Stimulated activated CD8-positive, alpha-beta memory T cell treated with anti-CD3 and anti-CD28 coated beads, Interleukin-15, amount 100 ng/mL, for 48 hours (primary cell): ENCODE results near the gene EPHB2.
A peak's percentile ranks its signal among the peaks of the same experiment; 100 is the strongest.
"Not testable (repeated sequence)": the region's sequence is repeated elsewhere in the genome, so short reads cannot be mapped to it uniquely, and the experiment has no call there.

ENCODE experiments used
- DNase-seq, 2 donors: peaks; one replicate each; pipeline ENCODE4 v3.0.0-alpha.2; 2020; ENCODE audit warnings: low read depth in 2 of 2

Gene EPHB2

DNA sequence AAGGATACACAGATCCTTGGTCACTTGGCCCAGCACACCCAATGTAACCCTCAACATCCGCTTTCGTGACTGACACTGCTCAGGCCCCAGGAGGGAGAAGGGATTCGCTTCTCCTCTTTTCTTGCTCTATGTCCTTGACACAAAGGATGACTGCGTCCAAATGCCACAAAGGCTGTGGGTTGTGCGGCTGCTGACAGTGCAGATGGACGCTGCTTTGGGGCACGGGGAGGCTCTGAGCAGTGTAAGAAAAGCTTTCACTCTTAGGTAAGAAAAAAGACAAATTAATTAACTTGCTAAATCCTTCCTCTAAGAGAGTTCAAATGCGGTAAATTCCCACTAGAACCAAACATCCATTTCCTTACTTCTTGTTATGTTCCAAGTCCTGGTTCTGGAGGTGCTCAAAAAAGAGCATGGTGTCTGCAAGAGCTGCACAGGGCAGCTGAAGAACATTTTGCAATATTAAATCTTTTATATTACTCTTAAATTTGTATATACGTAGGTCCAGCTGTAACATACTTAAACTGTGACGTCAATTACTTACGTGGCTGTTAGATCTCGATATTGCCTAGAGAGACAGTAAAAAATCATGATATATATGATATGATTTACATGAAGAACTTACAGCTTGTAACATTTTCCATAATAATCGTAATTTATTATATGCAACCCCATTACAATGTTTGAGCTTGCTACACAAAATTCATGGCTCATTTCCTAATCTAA, 19.4 kb upstream of the EPHB2 start:
- no peak for DNase-seq

DNA sequence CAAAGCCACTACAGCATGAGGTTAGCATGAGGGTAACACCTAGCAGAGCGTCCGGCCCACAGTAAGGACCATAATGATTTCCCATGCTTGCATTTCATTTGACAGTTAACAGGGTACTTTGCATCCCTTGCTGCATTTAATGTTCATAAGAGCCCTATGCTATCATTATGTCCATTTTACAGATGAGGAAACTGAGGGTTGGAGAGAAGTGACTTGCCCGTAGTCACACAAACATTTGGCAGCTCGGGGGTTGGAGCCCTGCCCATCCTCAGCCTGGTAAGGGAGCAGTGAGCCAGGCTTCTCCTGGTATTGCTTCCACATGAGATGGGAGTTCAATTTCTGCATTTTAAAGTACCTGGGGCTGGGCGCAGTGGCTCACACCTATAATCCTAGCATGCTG, 16.5 kb upstream of the EPHB2 start:
- no peak for DNase-seq

- DNase-seq = no peak
Observed at GRCh38 chr1:22696610-22697009, 14.0 kb upstream of the EPHB2 start.

DNA sequence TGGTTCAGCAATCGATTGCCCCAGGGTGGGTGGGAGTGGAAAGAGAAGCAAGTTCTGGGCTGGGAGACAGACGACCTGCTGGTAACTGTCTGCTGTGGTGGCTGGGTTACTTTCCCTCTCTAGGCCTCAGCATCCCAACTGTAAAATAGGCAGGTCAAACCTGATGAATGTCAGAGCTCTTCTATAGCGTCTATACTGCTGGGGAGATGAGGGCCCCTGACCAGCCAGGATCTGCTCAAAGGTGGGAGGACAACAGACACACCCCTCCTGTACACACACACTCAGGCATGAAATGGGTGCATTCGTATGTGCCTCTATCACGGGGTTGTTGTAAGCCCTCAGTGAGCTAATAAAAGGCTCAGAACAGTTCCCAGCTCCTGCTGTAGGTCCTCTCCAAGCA, 12.7 kb upstream of the EPHB2 start:
- DNase-seq = no peak

GRCh38 chr1:22699681-22700520, 10.7 kb upstream of the EPHB2 start:
- DNase-seq = no peak

DNA sequence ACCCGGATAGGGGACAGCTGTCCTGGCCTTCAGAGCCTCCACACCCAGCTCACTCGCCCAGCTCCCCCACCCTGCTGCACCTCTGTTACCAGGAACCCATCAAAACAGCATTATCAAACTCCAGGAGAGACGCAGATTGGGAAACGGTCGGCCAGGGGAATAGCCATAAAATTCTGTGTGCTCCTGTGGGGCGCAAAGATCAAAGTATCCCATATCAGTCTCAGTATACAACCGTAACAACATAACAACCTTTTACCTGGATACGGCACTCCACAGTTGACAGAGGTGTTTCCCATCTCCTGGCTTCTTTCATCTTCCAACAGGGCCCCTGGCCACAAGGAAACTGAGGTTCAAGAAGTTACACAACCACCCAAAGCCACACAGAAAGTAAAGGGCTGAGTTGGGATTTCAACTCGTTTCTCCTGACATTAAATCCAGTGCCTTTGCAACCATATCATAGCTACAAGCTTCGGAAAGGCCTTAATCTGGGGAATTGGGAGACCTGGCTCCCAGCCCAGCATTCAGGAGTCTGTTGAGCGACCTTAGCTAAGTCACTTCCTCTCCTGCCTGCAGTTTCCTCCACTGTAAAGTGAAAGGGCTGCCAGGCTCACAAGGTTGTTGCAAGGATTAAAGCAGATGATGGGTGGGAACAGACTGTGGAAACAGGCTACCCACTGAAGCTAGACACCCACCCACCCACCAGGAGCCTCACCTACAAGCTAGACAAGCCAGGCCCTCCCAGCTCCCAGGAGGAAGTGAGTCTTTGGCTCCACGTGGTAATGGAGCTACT, 8.1 kb upstream of the EPHB2 start:
- no peak for DNase-seq

GRCh38 chr1:22704440-22705067, 6.1 kb upstream of the EPHB2 start:
- peak; percentile 62 to 69 for DNase-seq

- no peak for DNase-seq
Observed at GRCh38 chr1:22705586-22705985, 5.1 kb upstream of the EPHB2 start.

DNA sequence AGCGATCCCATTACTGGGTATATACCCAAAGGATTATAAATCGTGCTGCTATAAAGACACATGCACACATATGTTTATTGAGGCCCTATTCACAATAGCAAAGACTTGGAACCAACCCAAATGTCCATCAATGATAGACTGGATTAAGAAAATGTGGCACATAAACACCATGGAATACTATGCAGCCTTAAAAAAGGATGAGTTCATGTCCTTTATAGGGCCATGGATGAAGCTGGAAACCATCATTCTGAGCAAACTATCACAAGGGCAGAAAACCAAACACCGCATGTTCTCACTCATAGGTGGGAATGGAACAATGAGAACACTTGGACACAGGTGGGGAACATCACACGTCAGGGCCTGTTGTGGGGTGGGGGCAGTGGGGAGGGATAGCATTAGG, 4.5 kb upstream of the EPHB2 start:
- not testable (repeated sequence) for DNase-seq

GRCh38 chr1:22708777-22709176, 1.9 kb upstream of the EPHB2 start:
- no peak for DNase-seq

- no peak for DNase-seq
Observed at GRCh38 chr1:22709227-22709626, 1.4 kb upstream of the EPHB2 start.

DNA sequence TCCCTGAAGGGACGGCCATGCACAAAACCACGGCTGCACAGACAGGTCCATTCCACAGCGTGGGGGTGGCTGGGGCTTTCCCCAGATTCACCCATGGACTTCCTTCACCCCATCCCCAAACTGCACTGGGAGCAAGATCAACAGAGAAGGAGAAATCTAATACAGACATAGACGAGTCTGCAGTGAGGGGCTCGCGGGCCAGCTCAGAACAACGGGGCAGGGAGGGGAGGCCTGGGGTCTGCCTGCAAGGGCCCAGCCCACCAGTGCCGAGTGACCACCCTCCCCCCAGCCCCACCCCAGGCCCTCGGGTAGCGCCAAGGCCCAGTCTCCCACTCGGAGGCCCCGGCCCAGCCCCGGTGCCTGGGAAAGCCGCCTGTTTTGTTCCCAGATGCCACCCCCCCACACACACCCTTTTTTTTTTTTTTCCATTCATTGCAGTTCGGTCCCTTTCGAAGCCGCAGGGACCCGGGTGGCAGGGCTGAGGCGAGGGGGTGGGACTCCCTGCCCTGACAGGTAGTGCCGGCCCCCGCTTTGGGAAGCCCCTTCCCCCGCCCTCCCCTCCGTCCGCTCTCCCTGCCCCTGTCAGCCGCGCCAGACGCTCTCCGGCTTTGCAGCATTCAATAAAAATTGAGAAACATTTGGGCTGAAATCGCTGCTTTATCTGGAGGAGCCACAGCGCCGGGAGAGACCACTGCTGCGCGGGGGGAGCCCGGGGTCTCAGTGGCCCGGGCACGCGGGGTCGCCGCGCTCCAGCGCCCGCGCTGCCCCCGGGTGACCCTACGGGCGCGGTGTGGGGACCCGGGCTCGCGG, 543 bp upstream of the EPHB2 start:
- DNase-seq = peak in 1 of 2 donors; percentile 11

- no peak for DNase-seq
Observed at GRCh38 chr1:22711071-22711470, 432 bp downstream of the EPHB2 start.

DNA sequence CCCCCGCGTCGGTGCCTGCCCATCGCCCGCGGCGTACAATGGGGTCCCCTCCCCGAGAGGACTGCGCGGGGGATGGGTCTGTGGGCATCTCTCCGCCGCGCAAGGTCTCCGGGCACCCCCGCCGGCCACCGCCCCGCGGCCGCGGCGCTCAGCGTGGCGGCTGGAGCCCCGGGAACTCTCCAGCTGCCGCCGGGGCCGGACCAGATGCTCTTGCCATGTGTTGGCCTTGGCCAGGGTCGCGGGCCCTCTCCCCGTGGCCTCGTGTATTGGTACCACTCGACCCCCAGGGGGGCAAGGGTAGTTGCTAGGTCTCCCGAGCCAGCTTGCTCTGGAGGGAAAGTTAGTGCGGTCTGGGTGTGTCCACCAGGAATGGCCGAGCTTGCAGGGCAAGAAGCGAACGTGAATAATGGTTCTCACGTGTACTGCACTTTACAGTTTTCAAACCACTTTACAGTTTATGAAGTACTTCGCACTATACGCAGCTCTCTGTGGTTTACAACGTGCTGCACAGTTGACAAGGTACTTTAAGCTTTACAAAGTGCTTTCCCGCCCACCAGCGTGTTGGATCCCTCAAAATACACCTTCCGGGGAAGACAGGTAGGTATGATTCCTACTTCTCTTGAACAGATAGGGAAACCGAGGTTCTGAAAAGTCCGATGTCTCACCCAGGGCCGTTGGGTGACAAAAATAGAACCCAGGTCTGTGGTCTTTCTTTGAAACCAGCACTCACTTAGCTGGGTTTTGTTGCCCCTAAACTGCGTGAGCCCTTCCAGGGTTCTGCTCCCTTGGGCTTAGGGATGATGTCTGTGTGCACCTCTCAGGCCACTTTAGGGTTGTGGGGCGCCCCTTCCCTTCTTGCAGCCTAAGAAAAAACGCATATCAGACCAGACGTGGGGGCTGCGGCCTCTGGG, 1.2 kb downstream of the EPHB2 start:
- no peak for DNase-seq

- DNase-seq = peak; percentile 21 to 30
Observed at GRCh38 chr1:22712502-22713271, 2.0 kb downstream of the EPHB2 start.

DNA sequence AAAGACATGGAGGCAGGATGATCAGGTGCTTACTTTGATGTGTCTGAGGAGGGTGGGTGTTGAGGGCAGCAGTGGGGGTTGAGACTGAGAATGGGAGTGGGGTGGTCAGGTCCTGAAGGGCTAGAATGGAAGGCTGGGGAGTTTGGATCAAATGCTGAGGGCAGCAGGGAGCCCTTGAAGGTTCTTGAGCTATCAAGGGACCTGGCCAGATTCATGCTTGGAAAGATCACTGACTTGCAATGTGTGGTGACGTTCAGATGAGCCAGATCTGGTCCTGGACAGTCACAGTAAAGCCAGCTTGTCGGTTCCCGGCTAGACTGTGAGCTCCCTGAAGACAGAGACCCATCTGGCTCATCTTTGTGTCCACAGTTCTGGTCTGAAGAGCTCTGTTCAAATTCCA, 3.8 kb downstream of the EPHB2 start:
- no peak for DNase-seq

- no peak for DNase-seq
Observed at GRCh38 chr1:22717037-22717760, 6.6 kb downstream of the EPHB2 start.

DNA sequence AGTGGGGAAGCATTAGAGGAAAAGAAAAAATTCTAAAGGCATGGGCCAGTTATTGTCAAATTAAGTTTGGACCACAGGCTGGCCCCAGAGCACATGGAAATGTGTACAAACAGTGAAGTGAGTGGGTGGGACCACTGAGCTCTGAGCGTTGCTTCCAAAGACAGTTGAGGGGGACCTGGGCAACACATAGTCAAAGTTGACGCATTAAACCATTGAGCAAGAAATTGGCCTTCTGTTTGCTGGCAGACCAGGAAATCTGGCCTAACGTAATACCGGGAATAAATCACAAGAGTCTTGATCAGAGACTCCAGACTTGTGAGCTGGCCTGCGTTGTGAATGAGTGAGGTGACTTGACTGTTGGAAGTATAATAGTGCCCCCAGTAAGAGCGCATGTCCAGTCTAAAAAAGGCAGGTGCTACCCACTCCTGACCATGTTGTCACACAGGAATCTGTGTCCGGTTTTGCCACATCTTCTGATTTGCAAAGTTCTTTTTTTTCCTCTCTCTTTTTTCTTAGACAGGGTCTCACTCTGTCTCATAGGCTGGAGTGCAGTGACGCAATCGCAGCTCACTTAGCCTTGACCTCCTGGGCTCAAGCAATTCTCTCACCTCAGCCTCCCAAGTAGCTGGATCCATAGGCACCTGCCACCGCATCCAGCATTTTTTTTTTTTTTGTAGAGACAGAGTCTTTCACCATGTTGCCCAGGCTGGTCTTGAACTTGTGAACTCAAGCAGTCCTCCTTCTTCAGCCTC, 10.7 kb downstream of the EPHB2 start:
- DNase-seq = no peak
